ENCODE measurements around the gene DSC2. TPM values are rescaled to one million over a fixed set of nuclear protein-coding genes. Genes with fewer than 3 reads are reported as not detected.

DSC2 gene
- total RNA-seq, 1 experiment from 2014 or later, result 2.7 TPM

DNA sequence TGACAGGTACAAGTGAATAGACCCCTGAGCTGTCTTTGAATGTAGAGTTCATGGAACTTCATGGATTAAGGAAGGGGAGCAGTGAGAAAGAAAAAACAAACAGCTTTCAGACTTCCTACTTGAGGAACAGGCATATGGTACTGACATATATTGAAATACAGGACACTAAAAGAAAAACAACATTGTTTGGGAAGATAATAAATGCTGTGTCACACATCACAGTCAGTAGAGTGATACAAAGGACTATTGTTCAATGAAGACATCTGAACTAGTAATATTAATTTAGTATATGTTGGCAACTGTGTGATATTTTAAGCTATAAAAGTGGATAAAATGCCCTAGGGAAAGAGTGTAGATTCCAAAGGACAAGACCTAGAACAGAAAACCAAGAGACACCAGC is 3.3 kb downstream of the DSC2 start:
- POLR2A ChIA-PET, result no interaction called here
- CTCF ChIA-PET, result no interaction called here
- TF ChIP-seq, protein P1, sequence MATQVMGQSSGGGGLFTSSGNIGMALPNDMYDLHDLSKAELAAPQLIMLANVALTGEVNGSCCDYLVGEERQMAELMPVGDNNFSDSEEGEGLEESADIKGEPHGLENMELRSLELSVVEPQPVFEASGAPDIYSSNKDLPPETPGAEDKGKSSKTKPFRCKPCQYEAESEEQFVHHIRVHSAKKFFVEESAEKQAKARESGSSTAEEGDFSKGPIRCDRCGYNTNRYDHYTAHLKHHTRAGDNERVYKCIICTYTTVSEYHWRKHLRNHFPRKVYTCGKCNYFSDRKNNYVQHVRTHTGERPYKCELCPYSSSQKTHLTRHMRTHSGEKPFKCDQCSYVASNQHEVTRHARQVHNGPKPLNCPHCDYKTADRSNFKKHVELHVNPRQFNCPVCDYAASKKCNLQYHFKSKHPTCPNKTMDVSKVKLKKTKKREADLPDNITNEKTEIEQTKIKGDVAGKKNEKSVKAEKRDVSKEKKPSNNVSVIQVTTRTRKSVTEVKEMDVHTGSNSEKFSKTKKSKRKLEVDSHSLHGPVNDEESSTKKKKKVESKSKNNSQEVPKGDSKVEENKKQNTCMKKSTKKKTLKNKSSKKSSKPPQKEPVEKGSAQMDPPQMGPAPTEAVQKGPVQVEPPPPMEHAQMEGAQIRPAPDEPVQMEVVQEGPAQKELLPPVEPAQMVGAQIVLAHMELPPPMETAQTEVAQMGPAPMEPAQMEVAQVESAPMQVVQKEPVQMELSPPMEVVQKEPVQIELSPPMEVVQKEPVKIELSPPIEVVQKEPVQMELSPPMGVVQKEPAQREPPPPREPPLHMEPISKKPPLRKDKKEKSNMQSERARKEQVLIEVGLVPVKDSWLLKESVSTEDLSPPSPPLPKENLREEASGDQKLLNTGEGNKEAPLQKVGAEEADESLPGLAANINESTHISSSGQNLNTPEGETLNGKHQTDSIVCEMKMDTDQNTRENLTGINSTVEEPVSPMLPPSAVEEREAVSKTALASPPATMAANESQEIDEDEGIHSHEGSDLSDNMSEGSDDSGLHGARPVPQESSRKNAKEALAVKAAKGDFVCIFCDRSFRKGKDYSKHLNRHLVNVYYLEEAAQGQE (IDR thresholded peaks at IDR 0.05; ENCODE audit: insufficient read depth in 1 of 2, low read depth in 2 of 2, low read length in 1 of 2), result no peak
- TF ChIP-seq, protein P2, sequence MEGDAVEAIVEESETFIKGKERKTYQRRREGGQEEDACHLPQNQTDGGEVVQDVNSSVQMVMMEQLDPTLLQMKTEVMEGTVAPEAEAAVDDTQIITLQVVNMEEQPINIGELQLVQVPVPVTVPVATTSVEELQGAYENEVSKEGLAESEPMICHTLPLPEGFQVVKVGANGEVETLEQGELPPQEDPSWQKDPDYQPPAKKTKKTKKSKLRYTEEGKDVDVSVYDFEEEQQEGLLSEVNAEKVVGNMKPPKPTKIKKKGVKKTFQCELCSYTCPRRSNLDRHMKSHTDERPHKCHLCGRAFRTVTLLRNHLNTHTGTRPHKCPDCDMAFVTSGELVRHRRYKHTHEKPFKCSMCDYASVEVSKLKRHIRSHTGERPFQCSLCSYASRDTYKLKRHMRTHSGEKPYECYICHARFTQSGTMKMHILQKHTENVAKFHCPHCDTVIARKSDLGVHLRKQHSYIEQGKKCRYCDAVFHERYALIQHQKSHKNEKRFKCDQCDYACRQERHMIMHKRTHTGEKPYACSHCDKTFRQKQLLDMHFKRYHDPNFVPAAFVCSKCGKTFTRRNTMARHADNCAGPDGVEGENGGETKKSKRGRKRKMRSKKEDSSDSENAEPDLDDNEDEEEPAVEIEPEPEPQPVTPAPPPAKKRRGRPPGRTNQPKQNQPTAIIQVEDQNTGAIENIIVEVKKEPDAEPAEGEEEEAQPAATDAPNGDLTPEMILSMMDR (IDR thresholded peaks at IDR 0.05), result no peak
- no peak for TF ChIP-seq SIN3A (IDR thresholded peaks at IDR 0.05; ENCODE audit: borderline replicate concordance, insufficient read depth, low read depth, low read length)
- TF ChIP-seq POLR2AphosphoS5 (IDR thresholded peaks at IDR 0.05; ENCODE audit: low read depth, low read length), result no peak
- BruUV-seq (replicated peaks), result no TSS peak
- H3K4me3 ChIP-seq (ENCODE audit: low read depth in 2 of 2, low read length in 2 of 2), result no peak overlapping the region
- H3K27ac ChIP-seq (ENCODE audit: low read length), result no peak overlapping the region
- H3K9me3 ChIP-seq (ENCODE audit: control insufficient read depth, insufficient read depth, low read depth, low read length), result no peaks in the 10 kb centered on the region
- intact Hi-C loops (cut with micrococcal nuclease; ENCODE audit: unreplicated experiment), result no loop called here
- in situ Hi-C loops (cut with HindIII; ENCODE audit: low pct_unique_long_range_greater_than_20kb, low sequenced_read_pairs), result no loop called here
- H3K4me1 ChIP-seq (ENCODE audit: control insufficient read depth, insufficient read depth, low read length), result no peaks in the 10 kb centered on the region
- DNase-seq (ENCODE audit: low read depth, low spot score) (no peak), ATAC-seq (no peak)
- H3K36me3 ChIP-seq (ENCODE audit: control insufficient read depth, insufficient read depth, low read length), result no peaks in the 10 kb centered on the region; the same call in 1 of the 2 replicates
- peaks cover 2% of the 10 kb centered on the region; the same call in 1 of the 2 replicates for H3K27me3 ChIP-seq (ENCODE audit: control insufficient read depth, insufficient read depth, low read length)

DNA sequence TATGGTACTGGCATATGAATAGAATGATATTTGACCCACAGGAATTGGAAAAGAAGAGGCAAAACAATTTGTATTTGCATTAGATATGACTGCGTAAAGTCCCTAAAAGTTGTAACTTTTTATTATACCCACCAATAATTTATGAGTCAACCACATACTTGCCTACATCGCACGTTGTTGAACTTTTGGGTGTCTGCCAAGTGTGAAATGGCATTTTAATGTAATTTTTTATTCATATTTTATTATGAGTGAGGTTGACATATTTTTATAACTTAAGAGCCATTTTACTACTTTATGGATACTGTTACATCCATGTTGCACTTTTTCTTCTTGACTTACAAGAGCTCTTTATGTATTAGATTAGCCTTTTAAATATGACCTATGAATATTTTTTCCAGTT is 4.6 kb downstream of the DSC2 start:
- in situ Hi-C loops (cut with HindIII; ENCODE audit: low pct_unique_long_range_greater_than_20kb, low sequenced_read_pairs) (no loop called here), intact Hi-C loops (cut with micrococcal nuclease; ENCODE audit: unreplicated experiment) (no loop called here)

More for the DNA sequence above, 4.6 kb downstream of the DSC2 start:
- no peak for DNase-seq (ENCODE audit: low read depth, low spot score)
- Histone ChIP-seq H3K36me3 (ENCODE audit: control insufficient read depth, insufficient read depth, low read length) (no peaks in the 10 kb centered on the region; the same call in 1 of the 2 replicates), H3K27me3 (ENCODE audit: control insufficient read depth, insufficient read depth, low read length) (peaks cover under 1% of the 10 kb centered on the region; the same call in 1 of the 2 replicates), H3K9me3 (ENCODE audit: control insufficient read depth, insufficient read depth, low read depth, low read length) (no peaks in the 10 kb centered on the region), H3K4me1 (ENCODE audit: control insufficient read depth, insufficient read depth, low read length) (no peaks in the 10 kb centered on the region), H3K4me3 (ENCODE audit: low read depth in 2 of 2, low read length in 2 of 2) (no peak overlapping the region), H3K27ac (ENCODE audit: low read length) (no peak overlapping the region)
- ChIA-PET CTCF (no interaction called here), POLR2A (no interaction called here)
- TF ChIP-seq, protein P1 (IDR thresholded peaks at IDR 0.05; ENCODE audit: insufficient read depth in 1 of 2, low read depth in 2 of 2, low read length in 1 of 2), result no peak
- no peak for TF ChIP-seq TCF7L2 (IDR thresholded peaks at IDR 0.05; ENCODE audit: low read depth, low read length)
- TF ChIP-seq POLR2AphosphoS5 (IDR thresholded peaks at IDR 0.05; ENCODE audit: low read depth, low read length), result no peak
- TF ChIP-seq, protein P2 (IDR thresholded peaks at IDR 0.05), result no peak
- TF ChIP-seq SIN3A (IDR thresholded peaks at IDR 0.05; ENCODE audit: borderline replicate concordance, insufficient read depth, low read depth, low read length), result no peak
- ATAC-seq, result no peak
- no TSS peak for BruUV-seq (replicated peaks)
